ELF-1 (cell line): ENCODE results near the gene PUSL1.

ENCODE experiments used
- DNase-seq: peaks from one replicate; pipeline ENCODE4 v3.0.0-alpha.2; 2016; ENCODE audit warnings: low read depth, low spot score

PUSL1 gene

DNA sequence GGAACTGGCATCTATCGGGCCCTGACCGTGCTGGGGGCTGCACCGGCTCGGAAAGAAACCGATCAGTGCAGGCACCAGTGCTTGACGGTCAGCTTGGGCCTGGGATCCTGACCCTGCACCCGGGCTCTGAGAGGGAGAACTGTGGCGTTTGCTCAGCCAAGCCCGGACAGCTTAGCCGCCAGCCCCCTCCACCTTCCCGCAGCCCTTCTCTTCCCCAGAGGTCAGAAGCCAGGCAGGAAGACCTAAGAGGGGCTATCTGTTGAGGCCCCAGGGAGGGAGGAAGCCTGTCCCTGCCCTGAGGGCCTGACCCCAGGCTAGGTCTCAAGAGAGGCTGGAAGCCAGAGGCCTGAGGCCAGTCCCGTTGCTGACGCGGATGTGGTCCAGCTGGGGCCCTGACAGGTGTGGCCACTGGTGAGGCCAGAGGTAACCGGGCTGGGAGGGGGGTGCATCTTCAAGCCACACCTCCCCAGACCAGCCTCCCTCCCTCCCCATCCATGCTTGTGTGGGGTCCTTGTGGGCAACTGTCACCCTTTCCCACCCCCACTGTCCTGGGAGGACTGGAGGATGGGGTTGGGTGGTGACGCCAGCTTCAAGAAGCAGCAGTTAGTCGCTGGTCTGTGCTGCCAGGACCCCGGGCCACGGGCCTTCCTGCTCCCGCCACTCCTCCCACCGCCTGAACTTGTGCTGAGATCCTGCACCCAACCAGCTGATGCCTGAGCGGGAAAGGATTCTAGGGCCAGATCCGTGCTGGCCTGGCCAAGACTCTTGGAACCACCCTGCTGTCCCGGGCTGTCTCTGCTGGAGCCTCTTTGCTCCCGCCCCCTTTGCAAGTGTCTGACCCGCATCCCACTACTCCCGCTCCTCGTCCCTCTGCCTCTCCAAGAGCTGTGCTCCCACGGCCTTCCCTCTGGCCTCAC, 43.4 kb downstream of the PUSL1 start:
- peak; percentile 58 for DNase-seq

DNA sequence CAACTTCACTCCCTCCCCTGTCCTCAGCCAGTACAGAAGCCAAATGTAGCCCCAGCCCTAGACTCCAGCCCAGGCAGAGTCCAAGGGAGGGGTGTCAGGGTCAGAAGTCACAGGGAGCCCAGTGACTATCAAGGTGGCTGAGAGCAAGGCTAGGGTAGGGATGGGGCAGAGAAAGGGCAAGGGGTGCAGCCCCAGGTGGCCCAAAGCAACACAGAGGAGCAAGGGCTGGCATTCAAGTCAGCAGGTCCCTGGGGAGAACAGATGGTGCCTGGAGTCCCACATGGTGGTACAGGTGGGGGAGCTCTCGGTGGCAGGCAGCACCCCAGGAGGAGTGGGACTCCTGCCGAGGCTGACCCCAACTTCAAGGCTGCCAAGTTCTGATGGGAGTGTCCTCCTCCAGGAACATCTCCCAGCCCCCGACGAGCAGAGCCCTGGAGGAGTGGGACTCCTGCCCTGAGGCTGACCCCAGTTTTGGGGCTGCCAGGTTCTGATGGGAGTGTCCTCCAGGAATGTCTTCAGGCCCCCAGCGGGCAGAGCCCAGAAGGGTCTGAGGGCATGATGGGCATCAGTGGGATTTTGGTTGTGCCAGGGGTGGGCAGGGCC, 44.5 kb downstream of the PUSL1 start:
- no peak for DNase-seq

DNA sequence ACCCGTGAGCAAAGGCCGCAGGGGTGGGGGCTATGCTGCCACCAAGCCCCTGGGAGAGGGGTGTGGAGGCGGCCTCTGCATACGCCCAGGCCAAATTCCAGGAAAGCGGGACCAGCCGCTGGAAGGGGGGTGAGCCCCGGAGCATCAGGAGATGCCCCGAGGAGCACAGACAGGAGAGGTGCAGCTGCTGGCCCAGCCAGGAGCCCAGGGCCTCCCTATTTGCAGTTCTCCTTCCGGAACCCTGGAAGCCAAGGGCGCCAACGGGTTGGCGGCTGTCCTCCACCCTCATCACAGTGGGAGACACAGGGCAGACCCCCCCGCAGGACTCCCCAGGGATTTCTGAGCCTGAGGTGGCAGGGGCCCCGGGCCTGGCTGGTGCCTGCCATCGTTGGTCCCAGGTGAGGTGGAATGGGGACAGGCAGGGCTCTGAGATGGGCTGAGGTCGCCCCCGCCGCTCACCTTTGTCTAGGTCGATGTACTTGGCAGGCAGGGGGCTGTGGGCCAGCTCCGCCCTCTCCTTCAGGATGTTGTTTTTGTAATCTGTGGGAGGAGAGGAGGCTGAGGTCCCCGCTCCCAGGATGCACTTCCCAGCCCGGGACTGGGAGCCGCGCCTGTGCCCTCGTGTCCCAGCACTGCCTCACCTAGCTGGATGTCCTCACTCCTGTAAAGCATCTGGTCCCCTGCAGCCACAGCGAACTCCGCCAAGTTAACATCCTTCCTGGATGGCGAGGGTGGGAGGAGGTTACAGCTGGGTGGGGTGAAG, 45.2 kb downstream of the PUSL1 start:
- DNase-seq = peak; percentile 82

DNA sequence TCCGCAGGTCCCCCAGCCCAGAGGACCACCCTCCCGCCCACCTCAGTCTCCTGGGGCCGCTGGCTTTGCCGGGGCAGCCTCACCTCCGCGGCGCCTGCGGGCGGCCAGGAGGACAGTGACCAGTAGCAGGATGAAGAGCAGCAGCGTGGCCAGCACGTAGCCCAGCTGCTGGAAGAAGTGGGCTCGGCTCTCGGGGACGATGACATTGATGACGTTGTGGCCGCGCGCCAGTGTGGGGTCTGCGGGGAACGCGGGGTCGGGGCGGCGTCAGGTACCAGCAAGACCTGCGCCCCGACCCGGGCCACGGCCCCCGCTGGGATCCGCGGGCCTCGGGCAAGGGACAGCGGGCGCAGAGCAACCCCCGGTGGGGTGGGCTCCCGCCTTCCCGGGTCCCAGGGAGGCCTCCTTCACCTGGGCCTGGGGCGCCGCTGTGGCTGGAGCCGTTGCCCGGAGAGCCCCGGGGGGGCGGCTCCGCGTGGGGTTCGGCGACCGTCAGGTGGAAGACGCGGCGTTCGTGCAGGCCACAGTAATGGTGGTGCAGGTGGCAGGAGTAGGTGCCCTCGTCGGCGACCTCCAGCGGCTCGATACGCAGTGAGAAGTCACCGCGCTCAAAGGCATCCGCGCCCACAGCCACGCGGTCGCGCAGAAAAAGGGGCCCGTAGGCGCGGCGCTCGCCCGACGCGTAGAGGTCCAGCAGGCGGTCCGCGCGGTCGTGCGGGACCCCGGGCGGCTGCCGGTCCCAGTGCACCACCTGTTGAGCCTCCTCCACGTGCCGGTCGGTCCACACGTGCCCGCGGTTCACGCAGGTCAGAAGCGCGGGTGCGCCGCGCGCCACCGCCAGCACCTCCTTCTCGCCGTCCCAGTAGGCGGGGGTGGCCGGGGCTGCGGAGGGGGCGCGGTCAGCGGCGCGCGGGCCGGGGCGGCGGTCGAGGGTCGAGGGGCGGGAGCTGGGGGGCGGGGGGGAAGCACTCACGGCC, 46.2 kb downstream of the PUSL1 start:
- no peak for DNase-seq

DNA sequence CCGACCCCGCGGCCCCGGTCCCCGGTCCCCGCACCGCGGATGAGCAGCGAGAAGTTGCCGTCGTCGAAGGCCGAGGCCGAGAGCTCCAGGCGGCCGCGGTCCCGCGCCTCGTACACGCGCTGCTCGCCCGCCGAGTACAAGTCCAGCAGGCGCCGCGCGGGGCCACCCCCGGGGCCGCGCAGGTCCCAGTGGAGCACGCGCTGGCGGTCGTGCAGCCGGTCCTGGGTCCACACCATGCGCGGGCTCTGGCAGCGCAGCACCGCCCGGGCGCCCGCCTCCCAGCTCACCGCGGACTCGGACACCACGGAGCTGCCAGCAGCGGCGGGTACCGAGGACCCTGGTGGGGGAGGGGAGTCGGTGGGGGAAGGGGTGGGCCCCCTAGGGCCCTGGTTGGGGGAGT, 47.0 kb downstream of the PUSL1 start:
- DNase-seq = peak; percentile 36

DNA sequence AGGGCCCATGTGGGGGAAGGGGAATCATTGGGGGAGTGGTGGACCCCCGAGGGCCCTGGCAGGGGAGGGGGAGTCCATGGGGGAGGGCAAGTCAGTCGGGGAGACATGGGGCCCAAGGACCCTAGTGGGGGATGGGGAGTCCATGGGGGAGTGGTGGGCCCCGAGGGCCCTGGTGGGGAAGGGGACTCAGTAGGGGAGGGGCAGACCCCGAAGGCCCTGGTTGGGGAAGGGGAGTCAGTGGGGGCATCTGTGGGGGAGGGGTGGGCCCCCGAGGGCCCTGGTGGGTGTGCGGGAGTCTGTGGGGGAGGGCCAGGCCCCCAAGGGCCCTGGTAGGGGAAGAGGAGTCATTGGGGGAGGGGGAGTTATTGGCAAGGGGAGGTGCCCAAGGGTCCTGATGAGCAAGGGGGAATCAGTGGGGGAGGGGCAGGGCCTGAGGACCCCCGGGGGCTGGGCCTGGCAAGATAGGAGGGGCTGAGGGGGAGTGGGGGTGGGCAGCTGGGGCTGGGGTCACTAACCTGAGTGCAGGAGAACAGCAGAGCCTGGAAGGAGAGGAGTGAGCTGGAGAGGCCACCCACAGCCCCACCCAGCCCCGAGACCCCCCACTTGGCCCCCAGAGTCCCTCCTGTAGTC, 47.9 kb downstream of the PUSL1 start:
- DNase-seq = no peak

DNA sequence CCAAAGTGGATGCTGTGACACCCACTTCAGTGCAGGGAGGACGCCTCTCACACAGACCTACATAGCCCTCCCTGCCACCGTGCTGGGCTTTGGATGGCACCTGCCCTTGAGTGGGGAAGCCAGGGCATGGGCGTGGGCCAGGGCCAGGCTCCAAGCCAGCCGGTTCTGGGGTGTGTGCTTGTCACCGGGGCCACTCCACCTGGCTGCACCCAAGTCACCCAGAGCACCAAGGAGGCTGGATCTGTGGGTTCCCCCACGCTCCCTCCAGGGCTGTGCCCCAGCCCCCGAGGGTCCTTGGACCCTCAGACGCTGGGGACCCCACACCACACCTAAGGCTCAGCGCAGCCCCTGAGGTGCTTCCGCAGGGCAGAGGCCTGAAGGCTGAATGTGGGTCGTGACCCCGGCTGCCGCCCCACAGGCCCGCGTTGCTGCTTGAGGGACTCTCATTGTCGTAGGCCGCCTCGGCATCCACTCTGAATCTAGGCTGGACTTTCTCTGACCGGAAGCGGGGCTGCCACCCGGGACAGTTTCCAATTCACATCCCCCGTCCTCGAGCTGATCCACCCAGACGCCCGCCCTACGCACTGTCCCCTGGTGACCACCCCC, 48.5 kb downstream of the PUSL1 start:
- no peak for DNase-seq

DNA sequence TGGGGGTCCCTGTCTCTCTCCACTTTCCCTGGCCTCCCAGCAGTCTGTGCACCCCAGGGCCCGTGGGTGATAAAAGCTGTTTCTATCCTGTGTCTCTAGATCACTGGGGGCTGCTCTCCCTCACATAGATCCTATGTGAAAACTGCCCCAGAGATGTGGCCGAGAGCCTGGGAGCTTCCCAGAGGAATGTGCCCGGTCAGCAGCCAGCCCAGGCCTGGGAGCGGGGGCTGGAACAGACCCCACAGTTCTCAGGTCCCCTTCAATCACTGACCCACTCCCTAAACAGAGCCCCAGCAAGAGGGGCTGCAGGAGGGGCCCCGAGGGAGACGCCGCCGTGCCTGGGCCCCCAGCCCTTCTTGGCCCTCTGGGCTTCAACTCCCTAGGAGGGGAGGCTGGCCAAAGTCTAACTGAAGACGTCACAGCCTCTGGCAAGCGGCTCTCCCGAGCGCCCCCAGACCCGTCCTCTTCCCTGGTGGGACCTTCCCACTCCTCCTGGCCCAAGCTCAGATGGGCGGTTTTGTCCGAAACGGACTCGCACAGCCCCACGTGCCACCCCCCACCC, 49.6 kb downstream of the PUSL1 start:
- peak; percentile 77 for DNase-seq

DNA sequence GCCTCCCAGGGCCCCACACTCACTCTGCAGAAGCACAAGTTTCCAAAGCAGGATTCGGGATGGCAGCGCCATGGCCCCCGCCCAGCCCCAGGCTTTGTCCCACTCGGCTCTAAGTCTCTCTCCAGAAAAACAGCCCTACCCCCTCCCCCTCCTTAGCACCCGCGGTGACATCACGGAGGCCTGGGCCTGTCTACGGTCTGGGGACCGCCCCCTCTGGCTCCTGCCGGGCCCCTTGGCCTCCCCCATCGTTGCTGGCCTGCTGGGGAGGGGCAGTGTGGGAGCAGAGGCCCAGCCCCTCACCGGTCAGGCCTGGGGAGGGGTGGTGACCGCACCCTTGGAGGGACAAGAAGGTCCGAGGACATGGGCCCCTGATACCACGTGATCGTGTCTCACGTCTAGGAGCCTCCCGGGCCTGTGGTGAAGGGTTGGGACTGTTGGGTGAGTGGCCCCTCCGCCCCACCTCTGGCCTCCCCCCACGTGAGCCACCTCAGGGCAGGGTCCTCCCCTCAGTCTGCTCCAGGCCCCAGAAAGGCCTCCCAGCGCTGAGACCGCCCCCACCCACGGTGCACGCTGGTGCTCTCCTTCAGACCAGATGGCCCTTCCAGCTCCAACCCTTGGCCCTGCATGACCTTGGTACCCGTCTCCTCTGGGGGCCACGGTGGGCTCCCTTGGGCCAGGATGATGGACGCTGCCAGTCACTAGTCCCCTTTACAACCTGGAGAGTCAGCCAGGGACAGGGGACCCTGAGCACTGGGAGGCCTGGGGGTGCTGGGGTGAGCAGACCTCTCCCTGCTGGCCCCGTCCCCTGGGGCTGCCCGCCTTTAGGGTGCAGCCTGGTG, 50.3 kb downstream of the PUSL1 start, which contains the start of gene MXRA8:
Gene MXRA8, minus strand, starts transcription at position 123 of the 839 bp plus-strand sequence. Its CDS starts 51 bp downstream, at position 72.
- peak; percentile 89 for DNase-seq

DNA sequence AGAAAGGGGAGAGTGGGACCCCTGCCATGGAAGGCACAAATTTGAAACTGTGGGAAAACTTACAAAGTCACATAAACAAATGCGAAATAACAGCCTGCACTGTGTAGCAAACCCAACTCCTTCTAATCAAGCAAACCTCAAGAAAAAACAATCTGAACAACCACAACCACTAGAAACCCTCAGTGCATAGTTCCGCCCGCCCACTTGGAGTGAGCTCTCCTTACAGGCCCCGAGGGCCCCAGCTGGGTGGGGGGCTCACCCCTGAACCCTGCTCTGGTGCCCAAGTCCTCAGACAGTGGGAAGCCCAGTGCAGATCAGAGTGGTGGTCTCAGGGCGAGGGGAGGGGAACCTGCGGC, 50.9 kb downstream of the PUSL1 start:
- DNase-seq = no peak

DNA sequence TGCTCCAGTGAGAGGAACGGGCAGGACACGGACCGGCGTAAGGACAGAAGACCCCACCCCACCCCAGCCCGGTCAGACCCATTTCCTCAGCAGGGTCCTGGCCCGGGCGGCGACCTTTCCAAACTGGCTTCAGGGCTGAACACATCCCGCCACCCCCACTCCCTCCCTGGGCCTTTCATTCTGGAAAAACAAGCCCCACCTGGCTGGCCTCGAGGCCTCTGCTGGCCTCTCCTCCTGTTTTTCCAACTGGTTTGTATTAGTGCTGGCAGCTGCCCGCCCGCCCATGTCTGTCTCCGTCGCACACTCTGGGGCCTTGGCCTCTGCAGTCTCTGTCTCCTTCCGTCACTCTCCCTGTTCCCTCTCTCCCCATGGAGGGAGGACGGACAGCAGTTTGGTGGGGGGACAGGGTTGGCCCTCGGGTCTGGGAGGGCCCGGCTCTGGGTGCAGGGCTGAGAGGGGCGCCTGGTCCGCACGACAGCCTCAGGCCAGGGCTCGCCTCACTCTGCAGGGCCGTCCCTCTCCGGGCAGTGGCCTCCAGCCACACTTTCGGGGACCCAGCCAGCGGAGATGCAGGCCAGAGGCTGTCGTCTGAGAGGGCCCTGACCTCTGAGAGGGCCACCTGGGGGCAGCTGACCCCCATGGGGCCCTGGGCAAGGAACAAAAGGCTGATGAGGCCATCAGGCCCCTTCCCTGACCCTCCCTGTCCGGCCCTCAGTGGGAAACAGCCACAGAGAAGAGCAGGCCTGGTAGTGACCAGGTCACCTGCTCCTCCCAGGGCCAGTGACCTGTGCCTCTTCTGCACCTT, 51.5 kb downstream of the PUSL1 start:
- DNase-seq = peak; percentile 92

DNA sequence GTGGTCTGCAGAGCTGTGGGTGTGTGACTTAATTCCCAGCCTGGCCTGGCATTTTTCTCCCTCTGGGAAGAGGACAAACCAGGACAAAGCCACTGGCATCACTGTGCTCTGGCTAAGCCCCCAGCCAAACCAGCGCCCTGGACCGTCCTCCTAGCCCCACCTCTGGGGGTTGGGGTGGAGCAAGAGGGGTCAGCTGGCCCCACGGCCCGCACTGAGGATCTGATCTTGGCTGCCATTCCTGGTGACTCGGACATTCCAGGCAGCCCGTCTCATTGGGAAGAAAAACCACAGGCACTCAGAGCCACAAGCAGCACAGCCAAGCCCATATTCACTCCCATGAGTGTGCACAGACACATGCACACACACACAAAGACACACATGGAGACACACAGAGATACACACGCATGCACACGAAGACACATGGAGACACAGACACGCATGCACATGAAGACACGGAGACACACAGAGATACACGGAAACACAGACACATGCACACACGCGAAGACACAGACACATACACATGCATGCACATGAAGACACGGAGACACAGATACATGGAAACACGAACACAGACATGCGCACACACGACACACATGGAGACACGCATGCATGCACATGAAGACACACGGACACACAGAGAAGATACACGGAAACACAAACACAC, 52.2 kb downstream of the PUSL1 start:
- DNase-seq = peak; percentile 82
